Stimulated activated CD4-positive, alpha-beta T cell treated with anti-CD3 and anti-CD28 coated beads, Interleukin-15, amount 100 ng/mL, for 48 hours (primary cell): ENCODE results near the gene OR3A2.
"Not testable (repeated sequence)": the region's sequence is repeated elsewhere in the genome, so short reads cannot be mapped to it uniquely, and the experiment has no call there.

Experiments
- DNase-seq, 2 donors: peaks; one replicate each; pipeline ENCODE4 v3.0.0-alpha.2; 2020; ENCODE audit warnings: low read depth in 2 of 2

OR3A2 gene

GRCh38 chr17:3385869-3386816, at the start of gene OR3A2:
OR3A2 (minus strand) TSS chr17:3386308.
- peak in 1 of 2 donors; percentile 1 for DNase-seq

GRCh38 chr17:3433741-3434140, 47.6 kb upstream of the OR3A2 start, which contains the start of gene OR1E2:
OR1E2 (minus strand) TSS chr17:3433841; CDS start chr17:3433841, 0 bp downstream.
- no peak for DNase-seq

GRCh38 chr17:3433215-3433614, 47.1 kb upstream of the OR3A2 start:
- peak in 1 of 2 donors; percentile 0 for DNase-seq

- DNase-seq = no peak
These were observed 32.1 kb upstream of the OR3A2 start for GRCh38 chr17:3418222-3418621.

- no peak for DNase-seq
These were observed 29.5 kb upstream of the OR3A2 start for GRCh38 chr17:3415610-3416009.

- not testable (repeated sequence) for DNase-seq
These were observed 26.1 kb upstream of the OR3A2 start for GRCh38 chr17:3412216-3412615.

GRCh38 chr17:3411070-3411469, 25.0 kb upstream of the OR3A2 start, which contains the start of gene OR3A3:
OR3A3 (plus strand) TSS chr17:3411370.
- DNase-seq = no peak

- not testable (repeated sequence) for DNase-seq
These were observed 17.7 kb upstream of the OR3A2 start for GRCh38 chr17:3403856-3404255.

- DNase-seq = no peak
These were observed 15.7 kb upstream of the OR3A2 start for GRCh38 chr17:3401786-3402185.

- DNase-seq = no peak
These were observed 13.9 kb upstream of the OR3A2 start for GRCh38 chr17:3400055-3400454.

- DNase-seq = no peak
These were observed 12.2 kb upstream of the OR3A2 start, which contains the start of gene OR1E1 for GRCh38 chr17:3398310-3398709. OR1E1 (minus strand) TSS chr17:3398410; CDS start chr17:3398410, 0 bp downstream.

GRCh38 chr17:3397801-3398200, 11.7 kb upstream of the OR3A2 start:
- DNase-seq = not testable (repeated sequence)

- no peak for DNase-seq
These were observed 3.7 kb upstream of the OR3A2 start for GRCh38 chr17:3389791-3390190.

- DNase-seq = no peak
These were observed 4.2 kb downstream of the OR3A2 start for GRCh38 chr17:3381957-3382356.

GRCh38 chr17:3378321-3378720, 7.8 kb downstream of the OR3A2 start:
- DNase-seq = no peak

- not testable (repeated sequence) for DNase-seq
These were observed 14.9 kb downstream of the OR3A2 start for GRCh38 chr17:3371167-3371566.

- DNase-seq = not testable (repeated sequence)
These were observed 43.3 kb downstream of the OR3A2 start for GRCh38 chr17:3342782-3343181.

GRCh38 chr17:3335876-3336275, 50.2 kb downstream of the OR3A2 start:
- no peak for DNase-seq

GRCh38 chr17:3318336-3318735, 67.8 kb downstream of the OR3A2 start:
- DNase-seq = no peak

- DNase-seq = no peak
These were observed 69.3 kb downstream of the OR3A2 start for GRCh38 chr17:3316836-3317235.

- DNase-seq = no peak
These were observed 77.5 kb downstream of the OR3A2 start for GRCh38 chr17:3308603-3309002.

- no peak for DNase-seq
These were observed 87.8 kb downstream of the OR3A2 start, which contains the start of gene OR3A1 for GRCh38 chr17:3298260-3298659. OR3A1 (minus strand) TSS chr17:3298360; CDS start chr17:3292582, 5,778 bp downstream.

GRCh38 chr17:3295632-3296031, 90.5 kb downstream of the OR3A2 start:
- DNase-seq = no peak
